Natural killer cell (primary cell): ENCODE measurements around the gene ANKRD62. TPM values are rescaled to one million over a fixed set of nuclear protein-coding genes. Genes with fewer than 3 reads are reported as not detected.

Experiments used
- ATAC-seq, 3 donors: fragments of 150-1000 bp in 2 of 3; fragments of 200-7000 bp in 1 of 3; cut with Tn5 transposase; 1 replicate in 1 of 3; 2 replicates in 2 of 3; pipeline ENCODE4 v1.10.0; 2021; ENCODE audit warnings: mild to moderate bottlenecking in 2 of 3, moderate library complexity in 2 of 3
- DNase-seq, 2 donors: peaks; one replicate each; pipeline versions ENCODE4 v3.0.0 to v3.0.0-alpha.2; 2013 to 2021; ENCODE audit warnings: mixed read lengths in 1 of 2
- H3K27ac ChIP-seq: one replicate; pipeline ENCODE4 v1.5.1; 2013; ENCODE audit warnings: mild to moderate bottlenecking, low read length
- H3K27me3 ChIP-seq: one replicate; pipeline ENCODE4 v1.6.1; 2013; ENCODE audit warnings: low read length; ENCODE audit not compliant: control insufficient read depth, insufficient read depth
- H3K36me3 ChIP-seq: one replicate; pipeline ENCODE4 v1.6.1; 2013; ENCODE audit warnings: low read length; ENCODE audit not compliant: control insufficient read depth, insufficient read depth
- H3K4me1 ChIP-seq: one replicate; pipeline ENCODE4 v1.6.1; 2013; ENCODE audit warnings: low read length; ENCODE audit not compliant: control insufficient read depth, insufficient read depth
- H3K4me3 ChIP-seq: one replicate; pipeline ENCODE4 v1.5.1; 2013; ENCODE audit warnings: low read length
- H3K9me3 ChIP-seq: one replicate; pipeline ENCODE4 v1.6.1; 2013; ENCODE audit warnings: low read length; ENCODE audit not compliant: control insufficient read depth, insufficient read depth
- H3K27ac Mint-ChIP-seq, 2 donors: one replicate each; pipeline ENCODE4 v1.8.0; 2022; ENCODE audit warnings: mild to moderate bottlenecking in 2 of 2, mixed read lengths in 2 of 2, moderate library complexity in 1 of 2
- H3K27me3 Mint-ChIP-seq, 2 donors: one replicate each; pipeline ENCODE4 v1.8.0; 2022; ENCODE audit warnings: low read depth in 2 of 2, mixed read lengths in 2 of 2
- H3K36me3 Mint-ChIP-seq: one replicate; pipeline ENCODE4 v1.8.0; 2022; ENCODE audit warnings: mixed read lengths
- H3K4me1 Mint-ChIP-seq, 2 donors: one replicate each; pipeline ENCODE4 v1.8.0; 2022; ENCODE audit warnings: mixed read lengths in 2 of 2
- H3K4me3 Mint-ChIP-seq: one replicate; pipeline ENCODE4 v1.8.0; 2022; ENCODE audit warnings: mild to moderate bottlenecking, moderate library complexity, mixed read lengths
- H3K9me3 Mint-ChIP-seq, 2 donors: one replicate each; pipeline ENCODE4 v1.8.0; 2022; ENCODE audit warnings: mixed read lengths in 2 of 2
- WGBS: methylation state at CpG from one replicate; pipeline ENCODE4 v1.1.7; 2013; ENCODE audit warnings: missing lambda C conversion rate; ENCODE audit not compliant: insufficient coverage; 5-methylcytosine and 5-hydroxymethylcytosine counted together
- intact Hi-C: fragments of 100-400 bp; cut with micrococcal nuclease; formaldehyde crosslinking; loops from one replicate; pipeline ENCODE4 v1.14.2; 2022
- total RNA-seq, 4 donors: library from RNA; stranded (reverse); fragments of 120-200 nt in 1 of 4; gene quantifications; one replicate each; pipeline versions ENCODE4 v1.2.3 to v1.2.4, GENCODE V29; 2013 to 2022
- TF ChIP-seq, protein P1 (sequence below): fragments of 200-600 bp; IDR thresholded peaks from one replicate; pipeline ENCODE4 v1.8.0; 2022; ENCODE audit warnings: antibody characterized with exemption

ANKRD62 gene
- total RNA-seq, 3 donors from 2014 or later (not counting 1 experiment from before 2014, with no cell fraction given), result not detected

DNA sequence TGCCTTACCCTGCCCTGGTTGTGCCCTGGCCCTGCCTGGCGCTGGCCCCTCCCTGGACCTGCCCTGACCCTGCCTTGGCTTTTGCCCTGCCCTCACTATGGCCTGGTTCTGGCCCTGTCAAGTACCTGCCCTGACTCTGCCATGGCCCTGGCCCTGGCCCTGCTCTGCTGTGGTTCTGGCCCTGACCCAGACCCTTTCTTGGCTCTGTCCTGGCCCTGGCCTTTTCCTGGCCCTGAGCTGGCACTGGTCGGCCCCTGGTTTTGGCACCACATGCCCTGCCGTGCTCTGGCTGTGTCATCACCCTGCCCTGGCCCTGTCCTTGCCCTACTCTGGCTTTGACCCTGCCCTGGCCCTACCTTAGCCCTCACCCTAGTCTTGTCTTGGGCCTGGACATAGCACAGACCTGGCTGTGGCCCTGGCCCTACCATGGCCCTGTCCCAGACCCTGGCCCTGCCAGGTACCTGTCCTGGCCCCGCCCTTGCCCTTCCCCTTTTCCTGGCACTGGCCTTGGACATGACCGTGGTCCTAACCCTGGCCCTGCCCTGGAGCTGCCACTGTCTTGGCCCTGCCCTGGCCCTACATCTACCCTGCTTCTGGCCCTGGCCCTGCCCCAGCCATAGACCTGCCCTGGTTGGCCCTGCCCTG lies 4.8 kb upstream of the ANKRD62 start:
- 86% methylated on average over 5 of the region's 5 CpGs for WGBS
- no peak for ATAC-seq
- no peaks in the 10 kb centered on the region for H3K4me1 Mint-ChIP-seq

DNA sequence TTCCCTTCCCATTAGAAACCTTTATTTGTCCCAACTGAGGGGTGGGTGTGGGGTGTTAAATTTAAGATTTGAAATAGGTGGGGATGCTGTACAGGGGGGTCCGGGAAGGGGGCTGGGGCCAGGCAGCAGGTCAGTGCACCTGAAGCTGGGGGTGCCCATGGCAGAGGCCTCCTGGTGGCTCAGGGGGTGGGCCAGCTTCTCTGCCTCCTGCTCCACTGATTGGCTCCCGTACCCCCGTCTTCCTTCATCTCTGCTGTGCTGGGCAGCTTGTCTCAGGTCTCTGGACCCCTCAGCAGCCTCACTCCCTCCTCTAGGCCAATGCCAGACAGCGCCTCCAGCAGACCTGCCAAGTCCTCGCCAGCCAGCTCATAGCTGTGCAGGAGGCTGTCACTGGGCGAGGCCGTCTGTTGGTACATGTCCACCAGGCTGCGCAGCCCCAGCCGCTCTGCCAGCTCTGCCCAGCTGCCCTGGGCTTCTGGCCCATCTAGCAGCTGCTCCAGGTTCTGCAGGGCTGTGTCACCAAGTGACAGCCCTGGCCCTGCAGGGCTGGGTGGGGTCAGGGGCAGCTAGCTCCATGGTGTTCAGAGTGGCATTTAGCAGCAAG lies 2.0 kb upstream of the ANKRD62 start:
- intact Hi-C loops, result no loop called here
- H3K4me1 ChIP-seq, result no peaks in the 10 kb centered on the region
- no peak overlapping the region for H3K4me3 ChIP-seq
- H3K36me3 ChIP-seq, result no peaks in the 10 kb centered on the region
- H3K9me3 Mint-ChIP-seq, result no peaks in the 10 kb centered on the region
- H3K27ac ChIP-seq, result no peak overlapping the region
- 86% methylated on average over 9 of the region's 9 CpGs for WGBS
- H3K27ac Mint-ChIP-seq, result no peak overlapping the region
- no peaks in the 10 kb centered on the region for H3K27me3 ChIP-seq
- H3K4me1 Mint-ChIP-seq, result no peaks in the 10 kb centered on the region
- DNase-seq (no peak), ATAC-seq (no peak)
- H3K4me3 Mint-ChIP-seq, result no peak overlapping the region
- H3K36me3 Mint-ChIP-seq, result no peaks in the 10 kb centered on the region
- TF ChIP-seq, protein P1, sequence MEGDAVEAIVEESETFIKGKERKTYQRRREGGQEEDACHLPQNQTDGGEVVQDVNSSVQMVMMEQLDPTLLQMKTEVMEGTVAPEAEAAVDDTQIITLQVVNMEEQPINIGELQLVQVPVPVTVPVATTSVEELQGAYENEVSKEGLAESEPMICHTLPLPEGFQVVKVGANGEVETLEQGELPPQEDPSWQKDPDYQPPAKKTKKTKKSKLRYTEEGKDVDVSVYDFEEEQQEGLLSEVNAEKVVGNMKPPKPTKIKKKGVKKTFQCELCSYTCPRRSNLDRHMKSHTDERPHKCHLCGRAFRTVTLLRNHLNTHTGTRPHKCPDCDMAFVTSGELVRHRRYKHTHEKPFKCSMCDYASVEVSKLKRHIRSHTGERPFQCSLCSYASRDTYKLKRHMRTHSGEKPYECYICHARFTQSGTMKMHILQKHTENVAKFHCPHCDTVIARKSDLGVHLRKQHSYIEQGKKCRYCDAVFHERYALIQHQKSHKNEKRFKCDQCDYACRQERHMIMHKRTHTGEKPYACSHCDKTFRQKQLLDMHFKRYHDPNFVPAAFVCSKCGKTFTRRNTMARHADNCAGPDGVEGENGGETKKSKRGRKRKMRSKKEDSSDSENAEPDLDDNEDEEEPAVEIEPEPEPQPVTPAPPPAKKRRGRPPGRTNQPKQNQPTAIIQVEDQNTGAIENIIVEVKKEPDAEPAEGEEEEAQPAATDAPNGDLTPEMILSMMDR, result no peak
- no peaks in the 10 kb centered on the region for H3K9me3 ChIP-seq
- H3K27me3 Mint-ChIP-seq, result peaks cover 0 to 8% of the 10 kb centered on the region in 2 donors

More for the DNA sequence above, 4.8 kb upstream of the ANKRD62 start:
- TF ChIP-seq, protein P1, result no peak
- intact Hi-C loops, result no loop called here
- Histone ChIP-seq H3K4me1 (no peaks in the 10 kb centered on the region), H3K36me3 (no peaks in the 10 kb centered on the region), H3K27me3 (no peaks in the 10 kb centered on the region), H3K27ac (no peak overlapping the region), H3K9me3 (no peaks in the 10 kb centered on the region), H3K4me3 (no peak overlapping the region)
- no peak for DNase-seq
- no peaks in the 10 kb centered on the region for H3K36me3 Mint-ChIP-seq
- H3K4me3 Mint-ChIP-seq, result no peak overlapping the region
- H3K27ac Mint-ChIP-seq, result no peak overlapping the region
- H3K27me3 Mint-ChIP-seq, result peaks cover 0 to 7% of the 10 kb centered on the region in 2 donors
- no peaks in the 10 kb centered on the region for H3K9me3 Mint-ChIP-seq

DNA sequence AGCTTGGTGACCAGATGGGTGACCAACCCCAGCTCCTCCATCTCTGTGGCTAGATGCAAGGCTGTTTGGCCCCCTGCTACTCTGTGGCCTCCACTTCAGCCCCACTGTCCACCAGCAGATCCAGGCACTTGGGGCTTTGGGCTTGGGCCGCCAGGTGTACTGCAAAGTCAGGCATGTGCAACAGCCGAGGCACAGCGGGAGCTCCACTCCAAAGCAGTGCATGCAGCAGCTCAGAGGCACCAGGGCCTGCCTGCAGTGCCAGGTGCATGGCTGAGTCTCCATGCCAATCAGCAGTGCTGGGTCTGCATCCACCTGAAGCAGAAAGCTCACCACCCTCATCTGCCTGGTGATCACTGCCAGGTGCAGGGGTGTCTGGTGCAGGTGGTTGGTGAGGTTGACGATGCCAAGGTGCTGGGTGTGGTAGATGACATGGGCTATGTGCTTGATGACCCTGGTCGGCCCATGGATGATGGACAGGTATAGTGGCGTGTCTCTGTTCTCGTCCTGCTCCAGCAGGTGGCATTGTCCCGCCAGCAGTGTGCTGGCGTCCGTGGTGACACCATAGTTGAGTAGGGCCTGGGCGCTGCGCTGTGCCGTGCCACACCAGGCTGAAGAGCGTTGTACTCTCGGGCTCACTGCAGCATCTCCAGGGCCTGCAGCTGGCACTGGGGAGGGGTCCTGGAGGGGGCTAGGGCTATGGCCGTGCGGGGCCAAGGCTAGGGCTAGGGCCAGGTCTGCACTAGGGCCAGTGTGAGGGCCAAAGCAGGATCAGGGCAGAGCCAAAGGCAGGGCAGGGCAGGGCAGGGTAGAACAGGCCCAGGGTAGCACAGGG lies 1.0 kb upstream of the ANKRD62 start:
- Histone ChIP-seq H3K9me3 (no peaks in the 10 kb centered on the region), H3K4me1 (no peaks in the 10 kb centered on the region), H3K4me3 (no peak overlapping the region), H3K36me3 (no peaks in the 10 kb centered on the region), H3K27me3 (no peaks in the 10 kb centered on the region), H3K27ac (no peak overlapping the region)
- ATAC-seq (no peak), DNase-seq (no peak)
- no peaks in the 10 kb centered on the region for H3K36me3 Mint-ChIP-seq
- no peaks in the 10 kb centered on the region for H3K4me1 Mint-ChIP-seq
- H3K27me3 Mint-ChIP-seq, result peaks cover 0 to 16% of the 10 kb centered on the region in 2 donors
- no peaks in the 10 kb centered on the region for H3K9me3 Mint-ChIP-seq
- no peak overlapping the region for H3K4me3 Mint-ChIP-seq
- intact Hi-C loops, result no loop called here
- TF ChIP-seq, protein P1, result no peak
- WGBS, result 82% methylated on average over 17 of the region's 17 CpGs
- no peak overlapping the region for H3K27ac Mint-ChIP-seq
